Stomach (tissue), 4 donors: ENCODE data around the gene GABBR2.

ENCODE experiments used
- CTCF ChIP-seq, 7 experiments: fragments of 450-650 bp in 4 of 7; fragments of 200-600 bp in 3 of 7; sonication (generic) in 3 of 7; IDR thresholded peaks; one replicate each; pipeline ENCODE4 v1.5.1; 2016 to 2019; ENCODE audit warnings: antibody characterized with exemption in 7 of 7, control low read depth in 2 of 7, mild to moderate bottlenecking in 1 of 7
- EP300 ChIP-seq: sonication (generic); formaldehyde crosslinking; IDR thresholded peaks from one replicate; pipeline ENCODE4 v1.6.1; 2017; ENCODE audit warnings: antibody characterized with exemption
- POLR2A ChIP-seq, 4 donors: fragments of 450-650 bp; IDR thresholded peaks; one replicate each; pipeline ENCODE4 v1.6.1; 2016; ENCODE audit warnings: antibody characterized with exemption in 4 of 4, control low read depth in 2 of 4, mild to moderate bottlenecking in 1 of 4, moderate library complexity in 1 of 4

GRCh38 chr9:98596486-98596885 lies 112.2 kb downstream of the GABBR2 start:
- TF ChIP-seq EP300 = no peak
- no peak for TF ChIP-seq CTCF (IDR thresholded peaks at IDR 0.05)
- no peak for TF ChIP-seq POLR2A (IDR thresholded peaks at IDR 0.05)
